Astrocyte (in vitro differentiated cells and primary cell): Measurements from ENCODE around the gene C6orf136. TPM values are rescaled to one million over a fixed set of nuclear protein-coding genes. Genes with fewer than 3 reads are reported as not detected.

Experiments used
- DNase-seq: peaks from one replicate; pipeline ENCODE4 v3.0.0-alpha.2; 2010; ENCODE audit warnings: low read depth
- FAIRE-seq: peaks from 2 replicates; lab custom pipeline; 2011; peaks lifted over from hg19 to GRCh38; lab: Jason Lieb, UNC
- H2AFZ ChIP-seq: 2 replicates; pipeline ENCODE4 v1.6.0; 2012; ENCODE audit warnings: low read depth, low read length, inconsistent platforms
- H3K27ac ChIP-seq: 2 replicates; pipeline ENCODE4 v1.5.1; 2011; ENCODE audit warnings: low read depth, low read length, inconsistent platforms
- H3K27me3 ChIP-seq: 2 replicates; pipeline ENCODE4 v1.6.0; 2011; ENCODE audit warnings: low read length, inconsistent platforms; ENCODE audit not compliant: insufficient read depth
- H3K36me3 ChIP-seq: 2 replicates; pipeline ENCODE4 v1.5.1; 2011; ENCODE audit warnings: low read length, inconsistent platforms; ENCODE audit not compliant: insufficient read depth
- H3K4me1 ChIP-seq: 2 replicates; pipeline ENCODE4 v1.5.1; 2011; ENCODE audit warnings: low read length, inconsistent platforms; ENCODE audit not compliant: insufficient read depth
- H3K4me2 ChIP-seq: 2 replicates; pipeline ENCODE4 v1.6.0; 2012; ENCODE audit warnings: low read length, inconsistent platforms
- H3K4me3 ChIP-seq: 2 replicates; pipeline ENCODE4 v1.5.1; 2011; ENCODE audit warnings: low read depth, mild to moderate bottlenecking, low read length, inconsistent platforms; ENCODE audit not compliant: insufficient read depth
- H3K79me2 ChIP-seq: 2 replicates; pipeline ENCODE4 v1.6.0; 2012; ENCODE audit warnings: mild to moderate bottlenecking, low read length, inconsistent platforms; ENCODE audit not compliant: insufficient read depth
- H3K9ac ChIP-seq: 2 replicates; pipeline ENCODE4 v1.6.0; 2012; ENCODE audit warnings: mild to moderate bottlenecking, low read length, inconsistent platforms
- H3K9me3 ChIP-seq: 2 replicates; pipeline ENCODE4 v1.5.1; 2012; ENCODE audit warnings: low read depth, mild to moderate bottlenecking, low read length, inconsistent platforms; ENCODE audit not compliant: insufficient read depth
- H4K20me1 ChIP-seq: 2 replicates; pipeline ENCODE4 v1.6.0; 2012; ENCODE audit warnings: low read length, inconsistent platforms; ENCODE audit not compliant: insufficient read depth
- H3K27ac Mint-ChIP-seq: one replicate; pipeline ENCODE4 v1.8.0; 2021; ENCODE audit warnings: mild to moderate bottlenecking, mixed read lengths; ENCODE audit not compliant: unreplicated experiment
- H3K27me3 Mint-ChIP-seq: one replicate; pipeline ENCODE4 v1.8.0; 2021; ENCODE audit warnings: low read depth, mixed read lengths; ENCODE audit not compliant: unreplicated experiment
- H3K36me3 Mint-ChIP-seq: one replicate; pipeline ENCODE4 v1.8.0; 2021; ENCODE audit warnings: low read depth, mixed read lengths; ENCODE audit not compliant: unreplicated experiment
- H3K4me1 Mint-ChIP-seq: one replicate; pipeline ENCODE4 v1.8.0; 2021; ENCODE audit warnings: low read depth, mixed read lengths; ENCODE audit not compliant: unreplicated experiment
- H3K4me3 Mint-ChIP-seq: one replicate; pipeline ENCODE4 v1.8.0; 2021; ENCODE audit warnings: mild to moderate bottlenecking, moderate library complexity, mixed read lengths; ENCODE audit not compliant: unreplicated experiment
- H3K9me3 Mint-ChIP-seq: one replicate; pipeline ENCODE4 v1.8.0; 2021; ENCODE audit warnings: mild to moderate bottlenecking, mixed read lengths; ENCODE audit not compliant: unreplicated experiment
- CTCF ChIP-seq: IDR thresholded peaks from 2 replicates; pipeline ENCODE4 v1.5.1; 2011; ENCODE audit warnings: low read depth, mild to moderate bottlenecking, inconsistent platforms, low read length, moderate library complexity; ENCODE audit not compliant: insufficient read depth
- EZH2 ChIP-seq: IDR thresholded peaks from 2 replicates; pipeline ENCODE4 v1.6.1; 2012; ENCODE audit warnings: mild to moderate bottlenecking, low read length, inconsistent platforms; ENCODE audit not compliant: insufficient read depth
- total RNA-seq: library from RNA; stranded (reverse); gene quantifications from 2 replicates; pipeline ENCODE4 v1.2.1, GENCODE V29; 2021

C6orf136 gene
- total RNA-seq, 1 donor from 2014 or later = 12.7 TPM

GRCh38 chr6:30614843-30615218 lies 32.1 kb upstream of the C6orf136 start:
- no peak for TF ChIP-seq CTCF
- no peak for TF ChIP-seq EZH2
- H3K79me2 ChIP-seq = peaks cover 69% of the 10 kb centered on the region
- no peaks in the 10 kb centered on the region for H3K27me3 Mint-ChIP-seq
- H3K27ac ChIP-seq = peak overlapping the region; percentile 100
- FAIRE-seq = no peak
- H2AFZ ChIP-seq = no peak overlapping the region
- H3K36me3 ChIP-seq = peaks cover 20% of the 10 kb centered on the region
- H3K9ac ChIP-seq = peak overlapping the region; percentile 100
- no peaks in the 10 kb centered on the region for H3K9me3 ChIP-seq
- DNase-seq = peak; percentile 93
- H3K4me1 ChIP-seq = peaks cover 42% of the 10 kb centered on the region
- H3K27me3 ChIP-seq = no peaks in the 10 kb centered on the region
- peak overlapping the region; percentile 99 for H3K4me3 Mint-ChIP-seq
- peaks cover 45% of the 10 kb centered on the region for H3K4me1 Mint-ChIP-seq
- peaks cover 61% of the 10 kb centered on the region for H4K20me1 ChIP-seq
- H3K4me2 ChIP-seq = peak overlapping the region; percentile 99
- H3K27ac Mint-ChIP-seq = peak overlapping the region; percentile 100
- H3K9me3 Mint-ChIP-seq = peaks cover 3% of the 10 kb centered on the region
- peak overlapping the region; percentile 100 for H3K4me3 ChIP-seq
- H3K36me3 Mint-ChIP-seq = peaks cover 20% of the 10 kb centered on the region

- Mint-ChIP-seq H3K36me3 (peaks cover 20% of the 10 kb centered on the region), H3K4me3 (peak overlapping the region; percentile 99), H3K9me3 (peaks cover 3% of the 10 kb centered on the region), H3K27ac (peak overlapping the region; percentile 100), H3K4me1 (peaks cover 43% of the 10 kb centered on the region), H3K27me3 (no peaks in the 10 kb centered on the region)
- peak overlapping the region; percentile 100 for H3K27ac ChIP-seq
- H3K9me3 ChIP-seq = no peaks in the 10 kb centered on the region
- peaks cover 55% of the 10 kb centered on the region for H4K20me1 ChIP-seq
- peaks cover 37% of the 10 kb centered on the region for H3K4me1 ChIP-seq
- DNase-seq (peak; percentile 84), FAIRE-seq (no peak)
- peaks cover 19% of the 10 kb centered on the region for H3K36me3 ChIP-seq
- H2AFZ ChIP-seq = no peak overlapping the region
- peaks cover 63% of the 10 kb centered on the region for H3K79me2 ChIP-seq
- no peaks in the 10 kb centered on the region for H3K27me3 ChIP-seq
- peak overlapping the region; percentile 99 for H3K4me2 ChIP-seq
- no peak for TF ChIP-seq EZH2
- TF ChIP-seq CTCF = no peak
- H3K9ac ChIP-seq = peak overlapping the region; percentile 100
- H3K4me3 ChIP-seq = peak overlapping the region; percentile 100
Observed at GRCh38 chr6:30615219-30615957, 31.5 kb upstream of the C6orf136 start.
